NB4 (cell line): Measurements from ENCODE around the gene ZNF275.

Experiments used
- CTCF ChIP-seq: IDR thresholded peaks from one replicate; pipeline ENCODE4 v1.5.1; 2012; ENCODE audit warnings: low read depth, low read length
- MAX ChIP-seq: IDR thresholded peaks from 2 replicates; pipeline ENCODE4 v1.6.1; 2011; ENCODE audit warnings: low read depth, low read length
- MYC ChIP-seq: IDR thresholded peaks from 2 replicates; pipeline ENCODE4 v1.6.1; 2011; ENCODE audit warnings: low read depth, low read length
- POLR2A ChIP-seq: IDR thresholded peaks from 2 replicates; pipeline ENCODE4 v1.6.1; 2011; ENCODE audit warnings: mild to moderate bottlenecking; ENCODE audit not compliant: insufficient read length; ENCODE audit errors: extremely low read depth

- TF ChIP-seq CTCF = no peak
- no peak for TF ChIP-seq MAX
- no peak for TF ChIP-seq POLR2A
- TF ChIP-seq MYC = no peak
Observed at GRCh38 chrX:153386097-153386496, 52.1 kb downstream of the ZNF275 start.
